Right ventricle myocardium inferior (tissue), 1 donor: ENCODE results near the gene OR2AK2. TPM values are rescaled to one million over a fixed set of nuclear protein-coding genes. Genes with fewer than 3 reads are reported as not detected.
"Not testable (repeated sequence)": the region's sequence is repeated elsewhere in the genome, so short reads cannot be mapped to it uniquely, and the experiment has no call there.

Experiments used
- ATAC-seq: fragments of 200-7000 bp; cut with Tn5 transposase; one replicate; pipeline ENCODE4 v1.9.1; 2020; ENCODE audit warnings: mild to moderate bottlenecking, moderate library complexity
- DNase-seq: peaks from one replicate; pipeline ENCODE4 v3.0.0; 2021; ENCODE audit errors: missing footprints
- intact Hi-C: fragments of 100-400 bp; cut with DNase I; formaldehyde crosslinking; loops from one replicate; pipeline ENCODE4 v1.11.0; 2022
- long read RNA-seq: library from polyadenylated mRNA; unstranded; transcript quantifications from one replicate; pipeline ENCODE4 v2.0.0, GENCODE V29; 2021
- total RNA-seq: library from RNA; stranded (reverse); fragmentation: NEBNext Ultra II Directional; extraction: Animal tissue kit (Norgen Biotek cat#: 25700); gene quantifications from one replicate; pipeline ENCODE4 v1.2.1, GENCODE V29; 2021
- donor health status: DM: no; HTN: yes; CAD: no; lungs with severe emphysema.

Gene OR2AK2, protein sequence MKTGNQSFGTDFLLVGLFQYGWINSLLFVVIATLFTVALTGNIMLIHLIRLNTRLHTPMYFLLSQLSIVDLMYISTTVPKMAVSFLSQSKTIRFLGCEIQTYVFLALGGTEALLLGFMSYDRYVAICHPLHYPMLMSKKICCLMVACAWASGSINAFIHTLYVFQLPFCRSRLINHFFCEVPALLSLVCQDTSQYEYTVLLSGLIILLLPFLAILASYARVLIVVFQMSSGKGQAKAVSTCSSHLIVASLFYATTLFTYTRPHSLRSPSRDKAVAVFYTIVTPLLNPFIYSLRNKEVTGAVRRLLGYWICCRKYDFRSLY
- not detected for total RNA-seq
- long read RNA-seq = 0 reads

GRCh38 chr1:247964933-247965332, at the start of gene OR2AK2:
OR2AK2 (plus strand) TSS chr1:247965233; CDS start chr1:247965377, 144 bp downstream.
- no peak for ATAC-seq
- intact Hi-C loops = no loop called here
- no peak for DNase-seq

- no peak for DNase-seq
- intact Hi-C loops = no loop called here
- ATAC-seq = no peak
These were observed 45.1 kb upstream of the OR2AK2 start, which contains the start of gene OR2T8 for GRCh38 chr1:247919952-247920351. OR2T8 (plus strand) TSS chr1:247920252; CDS start chr1:247921018, 766 bp downstream.

- intact Hi-C loops = no loop called here
- no peak for DNase-seq
- no peak for ATAC-seq
These were observed 41.1 kb upstream of the OR2AK2 start for GRCh38 chr1:247923941-247924340.

DNA sequence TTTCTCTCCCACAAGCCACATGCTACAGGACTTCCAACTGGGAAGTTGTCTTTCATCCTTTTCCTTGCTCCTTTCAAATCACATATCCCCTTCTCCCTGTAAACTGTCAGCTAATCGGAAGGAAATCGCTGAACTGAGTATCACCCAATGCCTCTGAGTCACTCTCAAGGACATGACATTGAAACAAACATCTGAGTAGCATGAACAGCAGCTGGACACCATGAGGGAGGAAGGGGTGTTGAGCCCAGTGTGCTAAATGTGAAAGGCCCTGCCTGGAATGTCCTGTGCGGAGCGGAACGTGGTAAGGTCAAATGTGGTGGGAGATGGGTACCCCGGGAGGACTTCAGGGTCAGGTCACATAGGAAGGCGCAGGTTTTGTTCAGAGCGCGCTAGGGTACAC, 40.2 kb upstream of the OR2AK2 start, which contains the start of gene OR2AJ1:
OR2AJ1 (plus strand) TSS at position 22 of the 400 bp plus-strand sequence. CDS start 8,880 bp downstream, outside the sequence.
- DNase-seq (no peak), ATAC-seq (no peak)
- intact Hi-C loops = no loop called here

DNA sequence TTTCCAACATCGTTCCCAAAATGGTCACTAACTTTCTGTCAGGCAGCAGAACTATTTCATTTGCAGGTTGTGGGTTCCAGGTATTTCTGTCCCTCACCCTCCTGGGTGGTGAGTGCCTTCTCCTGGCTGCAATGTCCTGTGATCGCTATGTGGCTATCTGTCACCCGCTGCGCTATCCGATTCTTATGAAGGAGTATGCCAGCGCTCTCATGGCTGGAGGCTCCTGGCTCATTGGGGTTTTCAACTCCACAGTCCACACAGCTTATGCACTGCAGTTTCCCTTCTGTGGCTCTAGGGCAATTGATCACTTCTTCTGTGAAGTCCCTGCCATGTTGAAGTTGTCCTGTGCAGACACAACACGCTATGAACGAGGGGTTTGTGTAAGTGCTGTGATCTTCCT, 31.0 kb upstream of the OR2AK2 start:
- DNase-seq (no peak), ATAC-seq (no peak)
- intact Hi-C loops = no loop called here

DNA sequence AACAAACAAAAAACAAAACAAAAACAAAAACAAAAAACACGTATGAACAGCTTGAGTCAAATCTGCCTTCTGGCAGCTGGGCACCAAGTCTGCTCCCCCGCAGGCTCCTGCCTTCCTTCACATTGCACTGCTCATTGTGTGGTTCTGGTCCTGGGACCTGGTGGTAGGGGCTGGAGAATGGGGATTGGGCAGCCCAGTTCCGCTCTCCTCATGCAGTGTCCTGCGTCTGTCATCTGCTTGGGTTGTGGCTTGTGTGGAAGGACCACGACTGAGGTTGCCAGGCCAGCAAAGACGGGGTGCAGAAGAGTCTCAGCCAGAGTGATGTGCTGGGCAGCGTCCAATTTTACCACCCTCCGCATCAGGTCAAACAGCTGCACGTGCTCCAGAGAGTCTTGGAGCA, 29.3 kb upstream of the OR2AK2 start:
- DNase-seq (no peak), ATAC-seq (no peak)
- intact Hi-C loops = no loop called here

GRCh38 chr1:247936415-247936814, 28.6 kb upstream of the OR2AK2 start:
- DNase-seq (no peak), ATAC-seq (no peak)
- intact Hi-C loops = no loop called here

DNA sequence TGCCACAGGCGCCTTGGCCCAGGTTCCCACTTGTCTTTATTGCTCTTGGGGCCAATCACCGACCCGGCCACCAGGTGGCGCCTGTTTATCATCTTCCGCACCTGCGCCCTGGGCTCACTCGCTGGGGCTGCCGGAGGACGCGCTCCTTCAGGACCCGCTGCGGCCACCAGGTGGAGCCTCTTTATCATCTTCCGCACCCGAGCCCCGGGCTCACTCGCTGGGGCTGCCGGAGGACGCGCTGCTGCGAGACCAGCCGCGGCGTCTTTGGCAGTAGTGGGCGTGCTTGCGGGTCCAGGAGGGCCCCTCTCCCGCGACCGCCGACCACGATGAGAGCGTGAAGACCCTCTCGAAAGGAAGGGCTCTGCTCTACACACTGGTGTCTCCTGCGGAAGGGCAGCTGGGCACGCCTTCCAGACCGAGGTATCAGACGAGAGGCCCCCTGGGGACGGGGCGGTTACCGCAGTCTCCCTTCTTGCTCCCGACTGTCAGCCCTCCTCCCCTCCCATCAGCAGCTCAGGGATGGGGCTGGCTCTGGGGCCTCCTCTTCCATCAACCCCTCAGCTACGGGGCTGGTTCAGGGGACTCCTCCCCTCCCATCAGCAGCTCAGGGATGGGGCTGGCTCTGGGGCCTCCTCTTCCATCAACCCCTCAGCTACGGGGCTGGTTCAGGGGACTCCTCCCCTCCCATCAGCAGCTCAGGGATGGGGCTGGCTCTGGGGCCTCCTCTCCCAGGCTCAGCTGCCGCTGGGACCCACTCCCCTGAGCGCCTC, 27.9 kb upstream of the OR2AK2 start:
- ATAC-seq (peak; percentile 50), DNase-seq (peak; percentile 86)
- intact Hi-C loops = not testable (repeated sequence)

GRCh38 chr1:247942624-247943023, 22.4 kb upstream of the OR2AK2 start:
- intact Hi-C loops = no loop called here
- no peak for ATAC-seq
- DNase-seq = no peak

DNA sequence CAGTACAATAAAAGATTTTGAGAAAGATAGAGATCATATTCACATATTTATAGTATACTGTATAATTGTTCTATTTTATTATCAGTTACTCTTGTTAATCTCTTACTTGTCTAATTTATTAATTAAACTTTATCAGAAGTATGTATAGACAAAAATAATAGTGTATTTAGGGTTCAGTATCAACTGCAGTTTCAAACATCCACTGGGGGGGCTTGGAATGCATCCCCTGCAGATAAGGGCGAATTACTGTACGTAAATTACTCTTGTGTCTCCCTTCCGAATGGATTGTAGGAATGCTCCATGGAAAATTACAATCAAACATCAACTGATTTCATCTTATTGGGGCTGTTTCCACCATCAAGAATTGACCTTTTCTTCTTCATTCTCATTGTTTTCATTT, 16.5 kb upstream of the OR2AK2 start, which contains the start of gene OR2L8:
OR2L8 (plus strand) TSS at position 301 of the 400 bp plus-strand sequence; CDS start at position 301, 0 bp downstream.
- intact Hi-C loops = no loop called here
- DNase-seq (no peak), ATAC-seq (no peak)

- ATAC-seq = no peak
- intact Hi-C loops = no loop called here
- no peak for DNase-seq
These were observed 11.6 kb upstream of the OR2AK2 start for GRCh38 chr1:247953408-247953807.

- intact Hi-C loops = no loop called here
- ATAC-seq (no peak), DNase-seq (no peak)
These were observed 3.2 kb upstream of the OR2AK2 start for GRCh38 chr1:247961791-247962190.

- no peak for ATAC-seq
- intact Hi-C loops = no loop called here
These were observed 2.0 kb upstream of the OR2AK2 start for GRCh38 chr1:247962911-247963588.

DNA sequence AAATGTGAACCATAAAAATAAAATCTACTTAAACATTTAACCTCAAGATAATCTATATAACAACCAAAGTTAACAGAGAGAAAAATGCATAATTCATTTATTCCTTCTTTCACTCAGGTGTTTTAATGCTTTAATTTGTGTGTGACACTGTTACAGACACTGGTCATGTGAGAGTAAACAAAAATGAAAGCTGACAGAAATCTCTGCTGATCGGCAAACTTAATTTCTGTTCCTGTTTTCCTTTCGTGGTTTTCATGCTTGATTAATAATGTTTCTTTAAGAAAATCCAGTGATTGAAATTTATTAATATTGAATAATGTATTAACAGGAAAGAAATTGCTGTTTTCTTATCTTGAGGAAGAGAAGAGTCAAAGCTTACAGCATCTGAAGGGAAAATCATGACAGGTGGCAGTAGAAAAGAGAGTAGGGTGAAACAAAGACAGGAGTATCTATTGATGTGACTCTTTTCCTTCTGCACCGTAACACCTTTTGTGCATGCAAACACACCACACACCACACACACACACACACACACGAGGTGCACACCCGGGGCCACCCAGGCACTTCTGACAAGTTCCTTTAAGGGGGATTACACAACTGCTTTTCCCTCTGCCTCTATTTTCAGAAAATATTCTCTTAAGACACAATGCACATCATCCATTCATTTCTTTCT, 1.6 kb downstream of the OR2AK2 start:
- ATAC-seq (no peak), DNase-seq (no peak)
- intact Hi-C loops = no loop called here

More at GRCh38 chr1:247962911-247963588, 2.0 kb upstream of the OR2AK2 start:
- no peak for DNase-seq

- intact Hi-C loops = no loop called here
- DNase-seq = no peak
- ATAC-seq = no peak
These were observed 28.0 kb downstream of the OR2AK2 start for GRCh38 chr1:247992986-247993385.

GRCh38 chr1:247998811-247999210, 33.8 kb downstream of the OR2AK2 start:
- ATAC-seq (no peak), DNase-seq (no peak)
- intact Hi-C loops = no loop called here

DNA sequence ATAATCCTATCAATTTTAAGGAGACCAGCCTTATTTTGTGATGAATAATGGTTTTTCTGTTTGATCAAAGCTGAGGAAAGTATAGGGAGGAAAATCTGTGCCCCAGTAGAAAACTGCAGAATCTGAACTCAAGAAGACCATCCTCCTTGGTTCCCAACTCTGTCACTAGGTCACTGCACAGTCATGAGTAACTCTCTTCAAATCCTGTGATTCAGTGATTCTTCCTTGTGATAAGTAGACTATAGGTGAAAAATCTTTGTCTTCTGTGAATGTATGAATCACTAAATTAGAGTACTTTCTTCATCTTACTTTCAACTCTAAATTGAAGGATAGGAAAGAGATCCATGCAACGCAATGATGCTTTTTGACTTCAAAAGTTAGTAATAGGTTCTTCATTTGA, 35.1 kb downstream of the OR2AK2 start:
- ATAC-seq = no peak
- intact Hi-C loops = no loop called here
- no peak for DNase-seq

- no peak for DNase-seq
- no peak for ATAC-seq
- intact Hi-C loops = no loop called here
These were observed 42.7 kb downstream of the OR2AK2 start for GRCh38 chr1:248007778-248008177.

DNA sequence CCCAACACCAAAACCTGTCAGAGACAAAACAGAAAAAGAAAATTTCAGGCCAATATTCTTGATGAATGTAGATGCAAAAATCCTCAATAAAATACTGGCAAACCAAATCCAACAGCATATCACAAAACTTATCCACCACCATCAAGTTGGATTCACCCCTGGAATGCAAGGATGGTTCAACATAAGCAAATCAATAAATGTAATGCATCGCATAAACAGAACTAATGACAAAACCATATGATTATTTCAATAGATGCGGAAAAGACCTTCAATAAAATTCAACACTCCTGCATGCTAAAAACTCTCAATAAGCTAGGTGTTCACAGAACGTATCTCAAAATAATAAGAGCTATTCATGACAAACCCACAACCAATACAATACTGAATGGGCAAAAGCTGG, 44.6 kb downstream of the OR2AK2 start:
- DNase-seq (no peak), ATAC-seq (no peak)
- intact Hi-C loops = no loop called here
